CD14-positive monocyte (primary cell): ENCODE measurements around the gene LIPI. TPM values are rescaled to one million over a fixed set of nuclear protein-coding genes. Genes with fewer than 3 reads are reported as not detected.

ENCODE experiments used
- DNase-seq, 3 donors: peaks; one replicate each; pipeline ENCODE4 v3.0.0-alpha.2; 2011 to 2022
- H2AFZ ChIP-seq: 2 replicates; pipeline ENCODE4 v1.6.0; 2012; ENCODE audit warnings: mild to moderate bottlenecking, low read depth, low read length, inconsistent platforms; ENCODE audit not compliant: insufficient read depth, poor library complexity, severe bottlenecking
- H3K27ac ChIP-seq, 2 donors: 1 replicate in 1 of 2; 2 replicates in 1 of 2; pipeline ENCODE4 v1.5.1; 2012 to 2013; ENCODE audit warnings: low read length in 2 of 2, control low read depth in 1 of 2, inconsistent platforms in 1 of 2, low read depth in 1 of 2, mild to moderate bottlenecking in 1 of 2
- H3K27me3 ChIP-seq, 2 donors: one replicate each; pipeline versions ENCODE4 v1.6.0 to v1.6.1; 2011 to 2013; ENCODE audit warnings: low read length in 2 of 2; ENCODE audit not compliant: control insufficient read depth in 2 of 2, insufficient read depth in 2 of 2
- H3K36me3 ChIP-seq, 2 donors: replicated peaks in 1 of 2; 1 replicate in 1 of 2; 2 replicates in 1 of 2; pipeline versions ENCODE4 v1.5.1 to v1.6.1; 2012 to 2013; ENCODE audit warnings: low read length in 2 of 2, control low read depth in 1 of 2, inconsistent platforms in 1 of 2, mild to moderate bottlenecking in 1 of 2; ENCODE audit not compliant: insufficient read depth in 2 of 2, control insufficient read depth in 1 of 2
- H3K4me1 ChIP-seq, 2 donors: 1 replicate in 1 of 2; 2 replicates in 1 of 2; pipeline versions ENCODE4 v1.5.1 to v1.6.1; 2012 to 2013; ENCODE audit warnings: low read length in 2 of 2, control low read depth in 1 of 2, inconsistent platforms in 1 of 2, mild to moderate bottlenecking in 1 of 2, moderate library complexity in 1 of 2; ENCODE audit not compliant: insufficient read depth in 2 of 2, control insufficient read depth in 1 of 2
- H3K4me2 ChIP-seq: replicated peaks from 2 replicates; pipeline ENCODE3; 2012; ENCODE audit warnings: low read length, moderate library complexity, mild to moderate bottlenecking; ENCODE audit not compliant: poor library complexity, severe bottlenecking; ENCODE audit errors: extremely low read depth
- H3K4me3 ChIP-seq, 3 experiments: fragments of 200-600 bp in 1 of 3; sonication (generic) in 1 of 3; replicated peaks in 1 of 3; 1 replicate in 2 of 3; 2 replicates in 1 of 3; pipeline ENCODE4 v1.5.1; 2011 to 2013; ENCODE audit warnings: low read length in 3 of 3, mild to moderate bottlenecking in 3 of 3, control low read depth in 2 of 3, low read depth in 2 of 3, inconsistent platforms in 1 of 3, moderate library complexity in 1 of 3
- H3K79me2 ChIP-seq: 2 replicates; pipeline ENCODE4 v1.6.0; 2012; ENCODE audit warnings: mild to moderate bottlenecking, control low read depth, inconsistent platforms, low read length, moderate library complexity; ENCODE audit not compliant: insufficient read depth
- H3K9ac ChIP-seq: 2 replicates; pipeline ENCODE4 v1.6.0; 2017; ENCODE audit warnings: low read length, mild to moderate bottlenecking; ENCODE audit not compliant: insufficient read depth, poor library complexity, severe bottlenecking
- H3K9me3 ChIP-seq, 2 donors: replicated peaks in 1 of 2; 1 replicate in 1 of 2; 2 replicates in 1 of 2; pipeline versions ENCODE4 v1.5.1 to v1.6.1; 2012 to 2013; ENCODE audit warnings: low read length in 2 of 2, control low read depth in 1 of 2; ENCODE audit not compliant: control insufficient read depth in 1 of 2, insufficient read depth in 1 of 2
- H4K20me1 ChIP-seq: 2 replicates; pipeline ENCODE4 v1.6.0; 2012; ENCODE audit warnings: mild to moderate bottlenecking, low read length, control low read depth, moderate library complexity; ENCODE audit not compliant: insufficient read depth
- H3K27ac Mint-ChIP-seq, 7 donors: one replicate each; pipeline ENCODE4 v1.8.0; 2020; ENCODE audit warnings: mild to moderate bottlenecking in 7 of 7, mixed read lengths in 7 of 7, moderate library complexity in 6 of 7, inconsistent platforms in 2 of 7
- H3K27me3 Mint-ChIP-seq, 3 donors: one replicate each; pipeline ENCODE4 v1.8.0; 2021 to 2022; ENCODE audit warnings: low read depth in 3 of 3, mild to moderate bottlenecking in 3 of 3, mixed read lengths in 3 of 3, moderate library complexity in 3 of 3, inconsistent platforms in 1 of 3
- H3K36me3 Mint-ChIP-seq, 2 donors: one replicate each; pipeline ENCODE4 v1.8.0; 2020; ENCODE audit warnings: mixed read lengths in 2 of 2, inconsistent platforms in 1 of 2, mild to moderate bottlenecking in 1 of 2
- H3K4me1 Mint-ChIP-seq: one replicate; pipeline ENCODE4 v1.8.0; 2020; ENCODE audit warnings: mild to moderate bottlenecking, mixed read lengths
- H3K4me3 Mint-ChIP-seq, 2 donors: one replicate each; pipeline ENCODE4 v1.8.0; 2020; ENCODE audit warnings: mild to moderate bottlenecking in 2 of 2, mixed read lengths in 2 of 2, moderate library complexity in 1 of 2
- H3K9me3 Mint-ChIP-seq, 7 donors: one replicate each; pipeline ENCODE4 v1.8.0; 2020 to 2022; ENCODE audit warnings: mixed read lengths in 7 of 7, mild to moderate bottlenecking in 6 of 7, moderate library complexity in 6 of 7, inconsistent platforms in 2 of 7
- CTCF ChIP-seq: fragments of 200-600 bp; IDR thresholded peaks from one replicate; pipeline ENCODE4 v1.8.0; 2022; ENCODE audit warnings: antibody characterized with exemption, mild to moderate bottlenecking
- WGBS: methylation state at CpG from one replicate; pipeline ENCODE4 v1.1.5; 2013; ENCODE audit warnings: missing lambda C conversion rate; ENCODE audit not compliant: insufficient coverage; 5-methylcytosine and 5-hydroxymethylcytosine counted together
- intact Hi-C, 2 donors: fragments of 100-400 bp; cut with micrococcal nuclease; formaldehyde crosslinking; loops; one replicate each; pipeline versions ENCODE4 v1.15.0 to v1.15.1; 2023
- polyA plus RNA-seq, 3 donors: library from polyadenylated mRNA; depleted of rRNA in 1 of 3; unstranded in 2 of 3; stranded (reverse) in 1 of 3; fragments of 300-500 nt in 2 of 3; fragments of >200 nt in 1 of 3; fragmentation: Illumina TruSeq in 2 of 3; gene quantifications; 1 replicate in 2 of 3; 2 replicates in 1 of 3; pipeline ENCODE4 v1.2.3, GENCODE V29; 2012 to 2021

Gene LIPI
- polyA plus RNA-seq, 3 donors = not detected

- Mint-ChIP-seq H3K4me3 (no peak overlapping the region), H3K27ac (no peak overlapping the region), H3K27me3 (peaks cover 0 to 1% (median 0%) of the 10 kb centered on the region in 3 donors), H3K9me3 (peaks cover 67 to 95% (median 92%) of the 10 kb centered on the region in 7 donors), H3K4me1 (no peaks in the 10 kb centered on the region), H3K36me3 (peaks cover 0 to under 1% of the 10 kb centered on the region in 2 donors)
- Histone ChIP-seq H3K27ac (no peak overlapping the region), H3K9me3 (peaks cover 95 to 97% of the 10 kb centered on the region in 2 donors), H3K9ac (no peak overlapping the region), H3K27me3 (no peaks in the 10 kb centered on the region), H2AFZ (no peak overlapping the region), H3K4me2 (no peak overlapping the region), H3K36me3 (no peaks in the 10 kb centered on the region), H4K20me1 (no peaks in the 10 kb centered on the region), H3K79me2 (no peaks in the 10 kb centered on the region), H3K4me1 (no peaks in the 10 kb centered on the region), H3K4me3 (no peak overlapping the region)
- 96% methylated on average over 30 of the region's 40 CpGs for WGBS
- TF ChIP-seq CTCF = no peak
- intact Hi-C loops = no loop called here
- DNase-seq = no peak
These were observed 131.9 kb downstream of the LIPI start for GRCh38 chr21:14078746-14079375.

- no peak overlapping the region for H3K4me2 ChIP-seq
- no peaks in the 10 kb centered on the region for H3K79me2 ChIP-seq
- peaks cover 0 to 1% (median 0%) of the 10 kb centered on the region in 3 donors for H3K27me3 Mint-ChIP-seq
- no peaks in the 10 kb centered on the region for H4K20me1 ChIP-seq
- WGBS = 92% methylated on average over 23 of the region's 32 CpGs
- no peak for DNase-seq
- no peak overlapping the region for H3K4me3 Mint-ChIP-seq
- no peak overlapping the region for H3K27ac ChIP-seq
- H3K4me1 Mint-ChIP-seq = no peaks in the 10 kb centered on the region
- no peak overlapping the region for H2AFZ ChIP-seq
- no peaks in the 10 kb centered on the region for H3K4me1 ChIP-seq
- no peaks in the 10 kb centered on the region for H3K36me3 ChIP-seq
- intact Hi-C loops = no loop called here
- no peak overlapping the region for H3K27ac Mint-ChIP-seq
- no peak overlapping the region for H3K9ac ChIP-seq
- no peak overlapping the region for H3K4me3 ChIP-seq
- H3K27me3 ChIP-seq = no peaks in the 10 kb centered on the region
- peaks cover 76 to 96% (median 92%) of the 10 kb centered on the region in 7 donors for H3K9me3 Mint-ChIP-seq
- H3K9me3 ChIP-seq = peaks cover 97 to 98% of the 10 kb centered on the region in 2 donors
- TF ChIP-seq CTCF = no peak
- H3K36me3 Mint-ChIP-seq = no peaks in the 10 kb centered on the region
These were observed 134.5 kb downstream of the LIPI start for GRCh38 chr21:14076143-14076806.
